ENCODE measurements around the gene NDUFA11.

The NDUFA11 gene

DNA sequence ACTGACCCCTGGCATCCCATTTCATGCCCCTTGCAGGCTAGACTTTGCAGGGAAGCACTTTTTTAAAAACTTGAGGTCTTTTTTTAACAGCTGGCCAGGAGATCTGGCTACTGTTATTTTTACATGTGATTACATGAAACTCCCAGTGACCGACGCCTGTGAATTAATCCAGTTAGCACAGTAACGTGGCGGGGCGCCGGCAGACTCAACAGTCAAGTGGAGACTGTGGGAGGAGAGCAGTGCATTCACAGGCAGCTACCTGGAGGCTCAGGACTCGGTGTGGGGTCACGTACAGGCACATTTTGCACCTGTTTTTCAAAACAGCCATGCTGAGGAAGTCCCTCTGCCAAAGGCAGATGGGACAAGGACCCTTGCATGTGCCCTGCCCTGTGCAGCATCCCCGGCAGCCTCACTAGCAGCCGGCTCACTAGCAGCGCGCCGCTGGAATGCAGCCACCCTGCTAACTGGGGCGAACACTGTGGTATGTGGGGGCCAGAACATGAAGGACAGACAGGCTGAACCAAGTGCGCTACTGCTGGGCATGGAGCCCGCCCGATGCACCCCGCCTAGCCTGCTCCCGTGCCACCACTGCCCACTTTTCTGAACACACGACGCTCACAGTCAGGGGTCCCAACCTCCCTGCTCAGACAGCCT, 29.1 kb upstream of the NDUFA11 start:
- DNase-seq, result no peak
- no peak for ATAC-seq (ENCODE audit: insufficient read depth, low read depth)

DNA sequence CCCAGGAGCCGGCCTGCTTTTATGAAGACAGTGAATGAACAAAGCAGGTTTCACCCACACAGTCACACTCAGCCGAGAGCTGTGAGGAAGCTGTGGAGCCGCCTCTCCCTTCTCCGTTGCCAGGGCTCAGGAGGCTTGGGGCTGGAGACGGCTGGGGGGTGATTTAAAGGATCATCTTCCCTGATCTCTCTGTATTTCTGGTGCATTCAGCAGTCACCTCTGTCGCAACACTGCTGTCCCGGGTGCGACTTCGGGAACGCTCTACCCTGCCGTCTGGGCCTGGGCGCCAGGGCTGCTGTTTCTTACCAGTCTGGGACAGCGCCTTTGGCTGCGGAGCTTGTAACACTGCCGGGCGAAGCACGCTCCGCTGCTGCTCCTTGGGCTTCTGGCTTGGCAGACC, 28.6 kb upstream of the NDUFA11 start:
- H3K4me2 ChIP-seq (ENCODE audit: insufficient read depth, low read length), result no peak overlapping the region
- DNase-seq (no peak), ATAC-seq (ENCODE audit: insufficient read depth, low read depth) (no peak)
- H4K20me1 ChIP-seq (ENCODE audit: insufficient read depth, low read length), result peaks cover 55% of the 10 kb centered on the region
- TF ChIP-seq EZH2 (IDR thresholded peaks at IDR 0.05; ENCODE audit: borderline replicate concordance, low read depth, low read length, severe bottlenecking), result no peak
- TF ChIP-seq, protein P1, sequence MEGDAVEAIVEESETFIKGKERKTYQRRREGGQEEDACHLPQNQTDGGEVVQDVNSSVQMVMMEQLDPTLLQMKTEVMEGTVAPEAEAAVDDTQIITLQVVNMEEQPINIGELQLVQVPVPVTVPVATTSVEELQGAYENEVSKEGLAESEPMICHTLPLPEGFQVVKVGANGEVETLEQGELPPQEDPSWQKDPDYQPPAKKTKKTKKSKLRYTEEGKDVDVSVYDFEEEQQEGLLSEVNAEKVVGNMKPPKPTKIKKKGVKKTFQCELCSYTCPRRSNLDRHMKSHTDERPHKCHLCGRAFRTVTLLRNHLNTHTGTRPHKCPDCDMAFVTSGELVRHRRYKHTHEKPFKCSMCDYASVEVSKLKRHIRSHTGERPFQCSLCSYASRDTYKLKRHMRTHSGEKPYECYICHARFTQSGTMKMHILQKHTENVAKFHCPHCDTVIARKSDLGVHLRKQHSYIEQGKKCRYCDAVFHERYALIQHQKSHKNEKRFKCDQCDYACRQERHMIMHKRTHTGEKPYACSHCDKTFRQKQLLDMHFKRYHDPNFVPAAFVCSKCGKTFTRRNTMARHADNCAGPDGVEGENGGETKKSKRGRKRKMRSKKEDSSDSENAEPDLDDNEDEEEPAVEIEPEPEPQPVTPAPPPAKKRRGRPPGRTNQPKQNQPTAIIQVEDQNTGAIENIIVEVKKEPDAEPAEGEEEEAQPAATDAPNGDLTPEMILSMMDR (IDR thresholded peaks at IDR 0.05; ENCODE audit: borderline replicate concordance, extremely low read depth, low read length, poor library complexity, severe bottlenecking), result no peak
- no peaks in the 10 kb centered on the region for H3K4me1 ChIP-seq (ENCODE audit: insufficient read depth, low read length)
- H3K27me3 ChIP-seq (ENCODE audit: insufficient read depth, low read length, poor library complexity), result no peaks in the 10 kb centered on the region
- no peak overlapping the region for H3K9ac ChIP-seq (ENCODE audit: low read depth, low read length)
- no peaks in the 10 kb centered on the region for H3K9me3 ChIP-seq (ENCODE audit: insufficient read depth, low read length, severe bottlenecking)
- H3K4me3 ChIP-seq (ENCODE audit: low read depth in 1 of 2, low read length in 2 of 2), result no peak overlapping the region
- peaks cover 88% of the 10 kb centered on the region for H3K36me3 ChIP-seq (ENCODE audit: insufficient read depth, low read length)
- no peak overlapping the region for H3K27ac ChIP-seq (ENCODE audit: low read length)
- peaks cover 50% of the 10 kb centered on the region for H3K79me2 ChIP-seq (ENCODE audit: insufficient read depth, low read length)
- H2AFZ ChIP-seq (ENCODE audit: low read depth, low read length), result no peak overlapping the region

More for the DNA sequence above, 29.1 kb upstream of the NDUFA11 start:
- no peak overlapping the region for H3K27ac ChIP-seq (ENCODE audit: low read length)
- H3K9me3 ChIP-seq (ENCODE audit: insufficient read depth, low read length, severe bottlenecking), result no peaks in the 10 kb centered on the region
- no peak overlapping the region for H3K9ac ChIP-seq (ENCODE audit: low read depth, low read length)
- no peak overlapping the region for H2AFZ ChIP-seq (ENCODE audit: low read depth, low read length)
- no peaks in the 10 kb centered on the region for H3K4me1 ChIP-seq (ENCODE audit: insufficient read depth, low read length)
- H3K4me2 ChIP-seq (ENCODE audit: insufficient read depth, low read length), result no peak overlapping the region
- no peak overlapping the region for H3K4me3 ChIP-seq (ENCODE audit: low read depth in 1 of 2, low read length in 2 of 2)
- peaks cover 60% of the 10 kb centered on the region for H4K20me1 ChIP-seq (ENCODE audit: insufficient read depth, low read length)
- TF ChIP-seq, protein P1 (IDR thresholded peaks at IDR 0.05; ENCODE audit: borderline replicate concordance, extremely low read depth, low read length, poor library complexity, severe bottlenecking), result no peak
- no peak for TF ChIP-seq EZH2 (IDR thresholded peaks at IDR 0.05; ENCODE audit: borderline replicate concordance, low read depth, low read length, severe bottlenecking)
- H3K79me2 ChIP-seq (ENCODE audit: insufficient read depth, low read length), result peaks cover 56% of the 10 kb centered on the region
- H3K36me3 ChIP-seq (ENCODE audit: insufficient read depth, low read length), result peaks cover 88% of the 10 kb centered on the region
- no peaks in the 10 kb centered on the region for H3K27me3 ChIP-seq (ENCODE audit: insufficient read depth, low read length, poor library complexity)

DNA sequence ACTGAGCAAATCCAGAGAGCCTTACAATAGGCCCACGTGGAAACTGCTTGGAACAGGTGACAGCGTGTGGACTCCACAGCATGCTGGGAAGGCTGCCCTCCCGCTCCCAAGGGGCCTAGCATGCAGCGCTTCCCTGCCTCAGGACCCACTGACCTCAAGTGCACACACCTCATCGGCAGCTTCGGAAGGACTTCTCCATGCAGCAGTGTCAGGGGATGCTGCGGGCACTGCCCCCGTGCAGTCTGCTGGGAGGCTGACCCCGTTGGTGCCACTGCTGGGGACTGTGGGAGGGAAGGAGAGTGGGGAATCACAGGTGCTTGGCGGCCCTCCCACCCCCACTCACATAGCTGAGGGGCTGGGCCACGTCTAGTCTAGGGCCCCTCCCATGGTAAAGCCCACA, 27.7 kb upstream of the NDUFA11 start:
- Histone ChIP-seq H3K4me3 (ENCODE audit: low read depth in 1 of 2, low read length in 2 of 2) (no peak overlapping the region), H4K20me1 (ENCODE audit: insufficient read depth, low read length) (peaks cover 55% of the 10 kb centered on the region), H3K4me2 (ENCODE audit: insufficient read depth, low read length) (no peak overlapping the region), H3K4me1 (ENCODE audit: insufficient read depth, low read length) (no peaks in the 10 kb centered on the region), H3K27me3 (ENCODE audit: insufficient read depth, low read length, poor library complexity) (no peaks in the 10 kb centered on the region), H3K9ac (ENCODE audit: low read depth, low read length) (no peak overlapping the region), H3K27ac (ENCODE audit: low read length) (no peak overlapping the region), H3K79me2 (ENCODE audit: insufficient read depth, low read length) (peaks cover 41% of the 10 kb centered on the region), H3K9me3 (ENCODE audit: insufficient read depth, low read length, severe bottlenecking) (no peaks in the 10 kb centered on the region), H2AFZ (ENCODE audit: low read depth, low read length) (no peak overlapping the region), H3K36me3 (ENCODE audit: insufficient read depth, low read length) (peaks cover 90% of the 10 kb centered on the region)
- TF ChIP-seq, protein P1 (IDR thresholded peaks at IDR 0.05; ENCODE audit: borderline replicate concordance, extremely low read depth, low read length, poor library complexity, severe bottlenecking), result no peak
- no peak for TF ChIP-seq EZH2 (IDR thresholded peaks at IDR 0.05; ENCODE audit: borderline replicate concordance, low read depth, low read length, severe bottlenecking)
- no peak for ATAC-seq (ENCODE audit: insufficient read depth, low read depth)
- no peak for DNase-seq

Measured in DND-41 (cell line).